AG09309 (cell line): ENCODE measurements around the gene CNTNAP5.
"Not testable (repeated sequence)": the region's sequence is repeated elsewhere in the genome, so short reads cannot be mapped to it uniquely, and the experiment has no call there.

Source experiments
- DNase-seq: peaks from one replicate; pipeline ENCODE4 v3.0.0-alpha.2; 2010; ENCODE audit warnings: low read depth
- H3K4me3 ChIP-seq: 2 replicates; pipeline ENCODE4 v1.5.1; 2011; ENCODE audit warnings: mild to moderate bottlenecking, low read depth, low read length, moderate library complexity; ENCODE audit not compliant: control insufficient read depth
- TF ChIP-seq, protein P1 (sequence below): IDR thresholded peaks from 2 replicates; pipeline ENCODE4 v1.5.1; 2011; ENCODE audit warnings: mild to moderate bottlenecking, low read depth, low read length, inconsistent platforms; ENCODE audit not compliant: insufficient read depth, control insufficient read depth; ENCODE audit errors: missing control alignments

The CNTNAP5 gene

DNA sequence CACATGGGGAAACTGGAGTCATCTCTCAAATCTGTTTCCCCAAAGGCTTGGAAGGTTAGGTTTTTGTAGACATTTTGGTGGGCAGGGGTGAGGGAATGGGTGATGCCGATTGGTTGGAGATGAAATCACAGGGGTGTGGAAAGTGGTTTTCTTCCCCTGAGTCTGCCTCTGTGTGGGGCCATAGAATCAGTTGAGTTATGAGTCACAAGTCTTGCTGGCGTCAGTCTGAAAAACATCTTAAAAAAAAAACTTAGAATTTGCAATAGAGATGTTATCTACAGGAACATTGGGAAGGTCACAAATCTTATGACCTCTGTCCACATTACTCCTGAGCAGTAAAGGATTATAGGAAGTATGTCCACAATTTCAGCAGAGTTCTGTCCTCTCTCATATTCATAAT is 314.6 kb downstream of the CNTNAP5 start:
- TF ChIP-seq, protein P1, sequence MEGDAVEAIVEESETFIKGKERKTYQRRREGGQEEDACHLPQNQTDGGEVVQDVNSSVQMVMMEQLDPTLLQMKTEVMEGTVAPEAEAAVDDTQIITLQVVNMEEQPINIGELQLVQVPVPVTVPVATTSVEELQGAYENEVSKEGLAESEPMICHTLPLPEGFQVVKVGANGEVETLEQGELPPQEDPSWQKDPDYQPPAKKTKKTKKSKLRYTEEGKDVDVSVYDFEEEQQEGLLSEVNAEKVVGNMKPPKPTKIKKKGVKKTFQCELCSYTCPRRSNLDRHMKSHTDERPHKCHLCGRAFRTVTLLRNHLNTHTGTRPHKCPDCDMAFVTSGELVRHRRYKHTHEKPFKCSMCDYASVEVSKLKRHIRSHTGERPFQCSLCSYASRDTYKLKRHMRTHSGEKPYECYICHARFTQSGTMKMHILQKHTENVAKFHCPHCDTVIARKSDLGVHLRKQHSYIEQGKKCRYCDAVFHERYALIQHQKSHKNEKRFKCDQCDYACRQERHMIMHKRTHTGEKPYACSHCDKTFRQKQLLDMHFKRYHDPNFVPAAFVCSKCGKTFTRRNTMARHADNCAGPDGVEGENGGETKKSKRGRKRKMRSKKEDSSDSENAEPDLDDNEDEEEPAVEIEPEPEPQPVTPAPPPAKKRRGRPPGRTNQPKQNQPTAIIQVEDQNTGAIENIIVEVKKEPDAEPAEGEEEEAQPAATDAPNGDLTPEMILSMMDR, result no peak
- DNase-seq, result no peak

DNA sequence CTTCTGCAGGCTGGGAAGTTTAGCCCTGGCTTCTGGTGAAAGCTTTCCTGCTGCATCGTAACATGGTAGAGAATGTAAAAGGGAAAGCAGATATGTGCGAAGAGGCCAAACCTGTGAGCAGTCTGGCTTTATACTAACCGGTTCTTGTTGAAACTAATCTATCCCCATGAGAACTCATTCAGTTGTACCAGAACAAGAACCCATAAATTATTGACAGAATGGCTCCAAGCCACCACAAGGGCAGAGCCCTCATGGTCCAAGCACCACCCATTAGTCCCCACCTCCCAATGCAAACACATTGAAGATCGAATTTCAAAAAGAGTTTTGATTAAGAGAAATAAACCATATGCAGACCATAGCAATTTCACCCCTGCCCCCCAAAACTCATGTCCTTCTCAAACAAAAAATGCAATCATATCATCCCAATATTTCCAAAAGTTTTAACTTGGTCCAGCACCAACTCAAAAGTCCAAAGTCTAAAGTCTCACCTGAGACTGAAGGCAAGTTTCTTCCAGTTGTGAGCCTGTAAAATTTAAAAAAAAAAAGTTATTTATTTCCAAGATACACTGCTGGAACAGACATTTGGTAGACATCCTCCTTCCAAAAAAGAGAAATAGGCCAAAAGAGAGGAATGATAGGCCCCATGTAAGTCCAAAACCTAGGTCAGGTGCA is 318.9 kb downstream of the CNTNAP5 start:
- TF ChIP-seq, protein P1, result no peak
- DNase-seq, result no peak
- no peak overlapping the region for H3K4me3 ChIP-seq

More for the DNA sequence above, 314.6 kb downstream of the CNTNAP5 start:
- H3K4me3 ChIP-seq, result no peak overlapping the region

DNA sequence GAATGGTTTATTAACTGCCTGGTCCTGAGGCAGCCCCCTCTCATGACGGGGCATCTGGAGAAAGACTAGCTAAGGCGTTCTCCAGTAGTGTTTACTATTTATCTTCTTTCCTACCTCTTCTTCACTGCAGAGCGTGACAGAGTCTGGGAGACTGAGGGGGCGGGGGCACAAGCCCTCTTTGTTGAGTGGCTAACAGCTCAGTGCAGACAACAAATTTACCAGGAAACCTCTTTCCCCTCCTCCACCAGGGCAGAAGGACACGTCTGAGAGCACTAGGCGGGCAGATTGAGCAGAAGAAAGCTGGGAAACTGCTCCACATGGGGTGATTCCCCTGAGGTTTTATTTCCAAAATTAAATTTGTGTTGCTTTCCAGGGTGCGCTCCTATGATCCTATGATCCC is 322.1 kb downstream of the CNTNAP5 start:
- DNase-seq, result no peak
- TF ChIP-seq, protein P1, result no peak
- H3K4me3 ChIP-seq, result no peak overlapping the region

DNA sequence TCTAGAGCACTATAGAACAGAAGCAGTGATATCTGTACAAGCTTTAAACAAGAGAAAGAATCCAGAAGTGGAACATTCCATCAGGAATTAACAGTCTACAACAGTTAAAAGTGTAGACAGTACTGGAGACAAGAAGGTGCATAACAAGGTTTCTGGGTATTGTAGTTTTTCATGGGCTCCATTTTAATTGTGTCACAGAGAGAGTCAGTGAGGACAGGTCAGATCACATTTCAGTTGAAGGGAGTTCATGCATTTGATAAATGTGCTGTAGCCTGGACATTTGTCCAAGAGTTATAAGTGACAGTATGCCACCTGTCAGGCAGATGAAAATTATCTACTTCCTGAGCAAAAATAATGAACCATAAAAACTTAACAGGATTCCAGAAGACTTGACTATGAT is 328.6 kb downstream of the CNTNAP5 start:
- no peak for DNase-seq
- no peak overlapping the region for H3K4me3 ChIP-seq
- TF ChIP-seq, protein P1, result no peak

DNA sequence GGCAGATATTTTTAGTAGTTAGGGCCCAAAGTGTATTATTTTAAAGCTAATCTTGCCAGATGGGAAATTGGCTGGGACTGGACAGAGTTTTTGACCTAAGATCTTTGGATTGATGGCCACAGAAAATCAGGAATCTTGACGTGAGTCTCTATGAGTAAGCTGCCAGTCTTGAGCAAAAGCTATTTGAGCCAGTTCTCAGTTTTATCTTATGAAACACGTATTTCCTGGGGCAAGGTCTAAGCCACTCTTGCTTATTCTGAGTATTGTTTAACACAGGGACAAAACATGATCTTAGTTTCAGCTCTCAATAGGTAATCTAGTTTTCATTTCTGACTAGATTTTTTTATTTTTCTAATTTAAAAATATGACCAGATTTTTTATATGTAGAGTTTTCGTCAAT is 329.4 kb downstream of the CNTNAP5 start:
- TF ChIP-seq, protein P1, result no peak
- DNase-seq, result no peak

DNA sequence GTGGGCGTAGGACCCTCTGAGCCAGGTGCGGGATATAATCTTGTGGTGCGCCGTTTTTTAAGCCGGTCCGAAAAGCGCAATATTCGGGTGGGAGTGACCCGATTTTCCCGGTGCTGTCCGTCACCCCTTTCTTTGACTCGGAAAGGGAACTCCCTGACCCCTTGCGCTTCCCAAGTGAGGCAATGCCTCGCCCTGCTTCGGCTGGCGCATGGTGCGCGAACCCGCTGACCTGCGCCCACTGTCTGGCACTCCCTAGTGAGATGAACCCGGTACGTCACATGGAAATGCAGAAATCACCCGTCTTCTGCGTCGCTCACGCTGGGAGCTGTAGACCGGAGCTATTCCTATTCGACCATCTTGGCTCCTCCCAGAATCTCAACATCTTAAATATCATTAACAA is 336.9 kb downstream of the CNTNAP5 start:
- H3K4me3 ChIP-seq, DNase-seq: not testable (repeated sequence)

More for the DNA sequence above, 329.4 kb downstream of the CNTNAP5 start:
- H3K4me3 ChIP-seq, result no peak overlapping the region

DNA sequence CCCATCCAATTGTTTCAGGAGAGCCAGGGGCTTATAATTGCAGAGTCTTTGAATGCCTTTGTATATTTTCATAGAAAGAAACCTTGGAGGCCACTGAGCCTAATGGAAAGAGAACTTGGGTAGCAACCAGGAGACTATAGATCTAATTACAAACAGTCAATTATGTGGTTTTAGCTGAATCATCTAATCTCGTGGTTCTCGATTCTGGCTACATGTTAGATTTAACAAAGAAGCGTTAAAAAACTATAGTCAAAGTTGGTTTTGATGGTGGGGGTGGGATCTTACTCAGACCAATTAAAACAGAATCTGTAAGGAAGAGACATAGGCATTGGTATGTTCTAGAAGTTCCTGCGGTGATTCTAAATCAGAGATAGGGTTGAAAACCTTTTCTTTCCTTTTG is 344.1 kb downstream of the CNTNAP5 start:
- TF ChIP-seq, protein P1, result no peak
- DNase-seq, result no peak
- no peak overlapping the region for H3K4me3 ChIP-seq
